22Rv1 (cell line): ENCODE measurements around the gene NOPCHAP1.

Source experiments
- CTCF ChIP-seq: fragments of 450-650 bp; IDR thresholded peaks from 2 replicates; pipeline ENCODE4 v1.5.1; 2017; ENCODE audit warnings: mild to moderate bottlenecking
- ZFX ChIP-seq: fragments of 450-650 bp; IDR thresholded peaks from 2 replicates; pipeline ENCODE4 v1.6.1; 2017; ENCODE audit warnings: antibody characterized with exemption, borderline replicate concordance

DNA sequence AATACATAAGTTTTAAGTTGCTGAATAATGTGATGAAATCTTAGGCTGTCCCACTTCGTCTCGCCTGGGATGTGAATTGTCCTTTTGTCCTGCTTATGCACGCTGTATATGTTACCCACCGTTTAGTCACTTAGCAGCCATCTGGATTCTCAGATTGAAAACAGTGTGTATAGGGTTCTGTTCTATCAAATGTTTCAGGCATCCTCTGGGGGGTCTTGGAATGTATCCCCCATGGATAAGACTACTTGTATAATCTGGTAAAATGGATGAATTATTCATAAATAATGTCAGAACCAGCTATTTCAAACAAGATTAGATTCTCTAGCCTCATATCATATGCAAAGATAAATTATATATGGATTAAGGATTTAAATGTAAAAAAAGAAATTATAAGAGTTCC lies 29.4 kb downstream of the NOPCHAP1 start:
- no peak for TF ChIP-seq CTCF
- TF ChIP-seq ZFX, result no peak
